ENCODE measurements around the gene KIAA1614. TPM values are rescaled to one million over a fixed set of nuclear protein-coding genes. Genes with fewer than 3 reads are reported as not detected.

Gene KIAA1614
- total and polyA plus RNA-seq, 10 of the 15 experiments (the other 5 are each of a cell fraction or from before 2014, with no cell fraction given): 0.03 to 1.0 (median 0.26) TPM; not detected in 1

DNA sequence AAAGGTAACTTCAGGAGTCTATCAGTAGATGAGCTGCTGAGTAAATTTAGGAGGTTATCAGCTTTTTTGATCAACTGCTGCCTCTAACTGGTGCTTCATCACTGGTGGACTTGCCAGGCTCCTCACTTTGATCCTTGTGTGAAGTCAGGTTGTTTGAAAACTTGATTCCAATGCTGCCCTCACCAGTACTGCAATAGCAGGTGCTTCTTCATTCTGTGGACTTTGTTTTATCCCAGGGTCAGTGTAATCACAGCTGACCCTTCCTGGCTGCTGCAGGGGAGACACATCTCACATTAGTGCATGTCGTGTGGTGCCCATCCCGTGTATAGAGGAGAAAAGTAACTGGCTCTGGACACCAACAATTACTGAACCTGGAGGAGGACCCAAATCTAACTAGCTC lies 20.0 kb upstream of the KIAA1614 start (continued):
- TF ChIP-seq, protein P1, sequence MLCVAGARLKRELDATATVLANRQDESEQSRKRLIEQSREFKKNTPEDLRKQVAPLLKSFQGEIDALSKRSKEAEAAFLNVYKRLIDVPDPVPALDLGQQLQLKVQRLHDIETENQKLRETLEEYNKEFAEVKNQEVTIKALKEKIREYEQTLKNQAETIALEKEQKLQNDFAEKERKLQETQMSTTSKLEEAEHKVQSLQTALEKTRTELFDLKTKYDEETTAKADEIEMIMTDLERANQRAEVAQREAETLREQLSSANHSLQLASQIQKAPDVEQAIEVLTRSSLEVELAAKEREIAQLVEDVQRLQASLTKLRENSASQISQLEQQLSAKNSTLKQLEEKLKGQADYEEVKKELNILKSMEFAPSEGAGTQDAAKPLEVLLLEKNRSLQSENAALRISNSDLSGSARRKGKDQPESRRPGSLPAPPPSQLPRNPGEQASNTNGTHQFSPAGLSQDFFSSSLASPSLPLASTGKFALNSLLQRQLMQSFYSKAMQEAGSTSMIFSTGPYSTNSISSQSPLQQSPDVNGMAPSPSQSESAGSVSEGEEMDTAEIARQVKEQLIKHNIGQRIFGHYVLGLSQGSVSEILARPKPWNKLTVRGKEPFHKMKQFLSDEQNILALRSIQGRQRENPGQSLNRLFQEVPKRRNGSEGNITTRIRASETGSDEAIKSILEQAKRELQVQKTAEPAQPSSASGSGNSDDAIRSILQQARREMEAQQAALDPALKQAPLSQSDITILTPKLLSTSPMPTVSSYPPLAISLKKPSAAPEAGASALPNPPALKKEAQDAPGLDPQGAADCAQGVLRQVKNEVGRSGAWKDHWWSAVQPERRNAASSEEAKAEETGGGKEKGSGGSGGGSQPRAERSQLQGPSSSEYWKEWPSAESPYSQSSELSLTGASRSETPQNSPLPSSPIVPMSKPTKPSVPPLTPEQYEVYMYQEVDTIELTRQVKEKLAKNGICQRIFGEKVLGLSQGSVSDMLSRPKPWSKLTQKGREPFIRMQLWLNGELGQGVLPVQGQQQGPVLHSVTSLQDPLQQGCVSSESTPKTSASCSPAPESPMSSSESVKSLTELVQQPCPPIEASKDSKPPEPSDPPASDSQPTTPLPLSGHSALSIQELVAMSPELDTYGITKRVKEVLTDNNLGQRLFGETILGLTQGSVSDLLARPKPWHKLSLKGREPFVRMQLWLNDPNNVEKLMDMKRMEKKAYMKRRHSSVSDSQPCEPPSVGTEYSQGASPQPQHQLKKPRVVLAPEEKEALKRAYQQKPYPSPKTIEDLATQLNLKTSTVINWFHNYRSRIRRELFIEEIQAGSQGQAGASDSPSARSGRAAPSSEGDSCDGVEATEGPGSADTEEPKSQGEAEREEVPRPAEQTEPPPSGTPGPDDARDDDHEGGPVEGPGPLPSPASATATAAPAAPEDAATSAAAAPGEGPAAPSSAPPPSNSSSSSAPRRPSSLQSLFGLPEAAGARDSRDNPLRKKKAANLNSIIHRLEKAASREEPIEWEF (IDR thresholded peaks at IDR 0.05; ENCODE audit: insufficient replicate concordance, low read depth, low read length): no peak
- no peak for TF ChIP-seq ESRRA (IDR thresholded peaks at IDR 0.05; ENCODE audit: low read length)
- no peak for TF ChIP-seq ZNF217 (IDR thresholded peaks at IDR 0.05)
- TF ChIP-seq KAT2A (conservative IDR thresholded peaks at IDR 0.05; ENCODE audit: control insufficient read depth, low read depth, low read length): no peak
- TF ChIP-seq BMI1 (IDR thresholded peaks at IDR 0.05; ENCODE audit: borderline replicate concordance): no peak
- TF ChIP-seq, protein P2, sequence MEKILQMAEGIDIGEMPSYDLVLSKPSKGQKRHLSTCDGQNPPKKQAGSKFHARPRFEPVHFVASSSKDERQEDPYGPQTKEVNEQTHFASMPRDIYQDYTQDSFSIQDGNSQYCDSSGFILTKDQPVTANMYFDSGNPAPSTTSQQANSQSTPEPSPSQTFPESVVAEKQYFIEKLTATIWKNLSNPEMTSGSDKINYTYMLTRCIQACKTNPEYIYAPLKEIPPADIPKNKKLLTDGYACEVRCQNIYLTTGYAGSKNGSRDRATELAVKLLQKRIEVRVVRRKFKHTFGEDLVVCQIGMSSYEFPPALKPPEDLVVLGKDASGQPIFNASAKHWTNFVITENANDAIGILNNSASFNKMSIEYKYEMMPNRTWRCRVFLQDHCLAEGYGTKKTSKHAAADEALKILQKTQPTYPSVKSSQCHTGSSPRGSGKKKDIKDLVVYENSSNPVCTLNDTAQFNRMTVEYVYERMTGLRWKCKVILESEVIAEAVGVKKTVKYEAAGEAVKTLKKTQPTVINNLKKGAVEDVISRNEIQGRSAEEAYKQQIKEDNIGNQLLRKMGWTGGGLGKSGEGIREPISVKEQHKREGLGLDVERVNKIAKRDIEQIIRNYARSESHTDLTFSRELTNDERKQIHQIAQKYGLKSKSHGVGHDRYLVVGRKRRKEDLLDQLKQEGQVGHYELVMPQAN (conservative IDR thresholded peaks at IDR 0.05): no peak

All from GM12878 (cell line).